Measurements from ENCODE around the gene PRPSAP1.

Gene PRPSAP1

GRCh38 chr17:76264755-76265623 lies 88.7 kb downstream of the PRPSAP1 start, which contains the start of gene UBALD2:
TSS of gene UBALD2 (plus strand) at chr17:76265348. CDS start at chr17:76265506, 158 bp downstream.
- DNase-seq (ENCODE audit: low spot score) = peak; percentile 98

- no peak for DNase-seq (ENCODE audit: low spot score)
Measured at GRCh38 chr17:76264425-76264754, 89.3 kb downstream of the PRPSAP1 start.

DNA sequence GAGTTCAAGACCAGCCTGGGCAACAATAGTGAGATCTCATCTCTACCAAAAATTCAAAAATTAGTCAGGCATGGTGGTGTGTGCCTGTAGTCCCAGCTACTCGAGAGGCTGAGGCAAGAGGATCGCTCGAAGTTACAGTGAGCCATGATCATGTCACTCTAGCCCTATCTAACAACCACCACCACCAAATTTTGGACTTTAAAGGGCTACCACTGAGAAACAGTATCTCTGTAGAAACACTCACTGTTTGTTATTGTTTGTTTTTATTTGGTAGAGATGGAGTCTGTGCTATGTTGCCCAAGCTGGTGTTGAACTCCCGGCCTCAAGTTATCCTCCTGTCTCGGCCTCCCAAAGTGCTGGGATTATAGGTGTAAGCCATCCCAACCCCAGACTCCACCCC lies 89.8 kb downstream of the PRPSAP1 start:
- no peak for DNase-seq (ENCODE audit: low spot score)

DNA sequence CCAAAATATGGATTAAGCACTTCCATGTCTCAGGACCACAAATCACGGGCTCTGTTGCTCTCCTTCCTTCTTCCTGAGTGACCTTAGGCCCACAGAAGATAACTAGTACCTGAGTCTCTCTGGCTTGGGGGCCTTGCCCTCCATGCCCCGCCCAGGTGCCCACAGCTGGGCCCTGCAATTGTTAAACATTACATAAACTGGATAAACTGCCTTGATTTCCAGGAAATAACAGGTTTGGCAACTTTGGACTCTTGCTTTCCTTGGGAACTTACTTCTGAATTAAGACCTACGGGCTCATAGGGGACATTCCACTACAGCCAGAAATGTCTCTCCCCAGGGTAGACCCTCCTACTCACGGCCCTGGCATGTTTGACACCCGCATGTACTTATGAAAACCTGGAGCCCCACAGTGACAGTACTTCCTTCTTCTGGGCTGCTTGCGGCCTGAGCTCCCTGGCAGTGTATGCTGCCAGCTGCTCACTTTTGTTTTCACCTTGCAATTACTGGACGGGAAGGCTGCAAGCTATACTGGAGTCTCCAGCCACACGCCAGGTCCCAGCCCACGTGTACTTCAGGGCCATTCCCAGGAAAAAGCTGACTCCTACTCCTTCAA lies 90.9 kb downstream of the PRPSAP1 start:
- DNase-seq (ENCODE audit: low spot score) = peak; percentile 85

DNA sequence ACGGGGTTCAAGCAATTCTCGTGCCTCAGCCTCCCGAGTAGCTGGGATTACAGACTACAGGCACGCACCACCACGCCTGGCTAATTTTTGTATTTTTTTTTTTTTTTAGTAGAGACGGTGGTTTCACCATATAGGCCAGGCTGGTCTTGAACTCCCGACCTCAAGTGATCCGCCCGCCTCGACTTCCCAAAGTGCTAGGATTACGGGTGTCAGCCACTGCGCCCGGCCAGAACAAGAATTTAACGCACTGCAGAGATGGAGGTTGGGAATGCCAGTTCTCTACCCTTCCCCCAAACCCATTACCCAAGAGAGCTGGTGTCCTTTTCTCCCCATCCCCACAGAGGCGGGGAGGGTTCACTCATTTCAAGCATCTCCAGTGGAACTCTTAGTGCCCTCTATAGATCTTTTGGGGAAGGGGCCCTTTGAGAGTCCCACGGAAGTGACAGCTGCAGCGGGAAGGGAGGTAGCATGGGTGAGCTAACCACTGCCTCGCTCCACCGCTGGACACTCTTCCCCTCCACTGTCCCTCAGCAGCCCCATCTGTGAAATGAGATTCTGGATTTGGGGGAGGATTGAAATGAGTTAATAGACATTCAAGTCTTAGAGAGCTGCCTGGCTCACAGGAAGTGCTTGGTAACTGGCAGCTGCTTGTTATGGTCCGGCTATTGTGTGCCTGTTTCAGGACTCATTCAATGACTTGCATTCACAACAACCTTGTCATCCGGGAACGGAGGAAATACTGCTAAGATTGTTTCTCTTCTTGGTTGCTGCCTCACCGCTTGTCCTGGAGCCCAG lies 92.1 kb downstream of the PRPSAP1 start:
- DNase-seq (ENCODE audit: low spot score) = peak; percentile 72

DNA sequence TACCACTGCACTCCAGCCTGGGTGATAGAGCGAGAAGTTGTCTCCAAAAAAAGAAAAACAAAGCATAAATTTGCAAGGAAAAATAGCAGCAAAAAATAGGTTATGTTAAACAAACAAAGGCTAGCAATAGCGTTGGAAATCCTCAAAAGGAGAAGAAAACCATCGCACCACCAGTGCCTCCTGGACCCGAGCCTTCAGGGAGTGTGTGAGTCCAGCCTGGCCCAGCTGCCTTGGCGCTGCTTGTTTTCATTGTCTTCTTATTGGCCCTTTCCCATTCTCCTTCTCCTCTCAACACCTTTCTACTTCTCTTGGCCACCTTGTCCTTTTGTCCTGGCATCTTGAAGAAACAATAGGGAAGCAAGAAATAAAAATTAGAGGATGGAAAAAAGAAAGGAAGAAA lies 93.0 kb downstream of the PRPSAP1 start:
- DNase-seq (ENCODE audit: low spot score) = no peak

GRCh38 chr17:76260220-76260619 lies 93.5 kb downstream of the PRPSAP1 start:
- DNase-seq (ENCODE audit: low spot score) = no peak
